CD4-positive, alpha-beta T cell treated with Interferon alpha-2 for 1 hour (primary cell): ENCODE data around the gene COPS7B.
A peak's percentile ranks its signal among the peaks of the same experiment; 100 is the strongest.
"Not testable (repeated sequence)": the region's sequence is repeated elsewhere in the genome, so short reads cannot be mapped to it uniquely, and the experiment has no call there.

ENCODE experiments used
- DNase-seq, 2 donors: peaks; one replicate each; pipeline ENCODE4 v3.0.0-alpha.2; 2020 to 2022

The COPS7B gene

DNA sequence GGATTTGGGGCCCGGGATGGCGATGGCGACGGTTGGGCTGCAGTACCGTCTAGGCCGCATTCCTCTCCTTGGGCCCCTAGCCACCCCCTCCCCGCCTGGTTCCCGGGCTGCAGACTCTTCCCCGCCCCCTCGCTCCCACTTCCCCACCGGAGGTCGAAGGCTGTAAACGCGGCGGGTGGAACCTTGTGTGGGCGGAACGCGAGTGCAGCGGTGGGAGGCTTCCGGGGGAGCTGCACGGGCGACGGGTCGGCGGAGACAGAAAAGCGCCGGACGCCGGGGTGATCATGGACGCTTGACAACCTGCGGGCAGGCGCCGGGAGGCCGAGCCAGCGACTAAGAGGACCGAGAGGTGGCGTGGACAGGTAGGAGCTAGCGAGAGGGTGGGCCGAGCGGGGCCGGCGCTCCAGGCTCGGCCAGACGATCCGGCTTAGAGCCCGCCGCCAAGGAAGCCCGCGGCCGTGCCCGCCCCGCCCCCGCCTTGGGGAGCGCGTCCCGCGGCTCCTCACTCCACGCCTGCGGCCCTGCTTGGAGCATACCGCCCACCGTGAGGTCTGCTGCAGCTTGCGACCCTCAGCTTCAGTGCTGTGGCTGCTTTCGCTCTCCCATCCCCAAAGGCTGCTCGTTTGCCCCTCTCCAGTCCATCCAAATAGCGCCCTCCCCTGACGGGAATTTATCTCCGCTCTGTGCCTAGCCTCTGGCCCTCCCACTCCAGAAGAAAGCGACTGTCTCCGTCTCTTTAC lies at the start of gene COPS7B:
Gene COPS7B (plus strand): TSS at position 269 of the 740 bp plus-strand sequence. CDS start 2,126 bp downstream, outside the sequence.
- DNase-seq, result peak; percentile 68 to 85

DNA sequence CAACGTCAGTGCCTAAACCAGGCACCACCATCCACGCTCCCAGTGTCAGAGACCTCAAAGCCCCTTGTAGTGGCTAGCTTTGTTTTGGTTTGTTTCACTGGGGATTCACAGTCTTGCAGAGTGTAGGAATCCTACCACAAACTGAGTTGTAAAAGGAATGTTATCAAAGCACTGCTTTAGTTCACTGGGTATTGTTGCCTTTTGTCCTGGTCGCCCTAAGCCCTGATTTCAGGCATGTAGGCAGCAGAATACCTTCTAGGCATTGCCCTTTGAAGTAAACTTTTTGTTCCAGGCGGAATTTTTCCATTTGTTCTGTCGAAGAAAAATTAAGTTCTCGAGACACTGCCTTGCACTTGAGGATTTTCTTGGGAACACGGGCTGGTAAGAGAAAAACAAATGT lies 48.5 kb upstream of the COPS7B start:
- DNase-seq, result no peak

DNA sequence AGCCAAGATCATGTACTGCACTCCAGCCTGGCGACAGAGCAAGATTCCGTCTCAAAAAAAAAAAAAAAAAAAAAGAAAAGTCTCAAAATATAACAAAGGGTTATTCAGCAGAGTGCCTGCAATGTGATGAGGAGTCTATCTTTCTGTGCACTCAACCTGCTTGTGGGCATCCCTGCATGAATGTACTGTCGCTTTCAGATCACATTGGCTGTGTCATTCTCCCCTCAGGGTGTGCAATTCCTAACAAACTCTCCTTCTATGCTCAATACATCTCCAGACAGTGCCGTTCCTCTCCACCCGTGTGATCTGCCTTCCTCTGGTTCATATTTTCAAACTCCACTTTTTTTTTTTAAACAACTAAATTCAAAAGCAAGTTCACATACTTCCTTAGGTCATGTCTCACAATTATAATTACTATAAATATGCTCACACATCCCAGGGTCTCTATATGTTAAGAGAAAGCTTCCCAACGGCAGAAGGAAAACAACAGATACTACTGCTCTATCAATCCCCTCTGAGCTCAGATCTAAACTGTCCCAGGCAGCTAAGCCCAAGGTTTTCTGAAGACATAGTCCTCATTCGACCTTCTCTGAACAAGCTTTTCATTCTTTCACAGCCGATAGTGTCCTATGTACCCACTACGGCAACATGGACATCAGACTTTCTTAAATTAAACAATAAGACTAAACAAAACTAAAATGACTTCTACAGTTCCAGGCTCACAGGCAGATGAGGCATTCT lies 42.7 kb upstream of the COPS7B start:
- DNase-seq, result no peak

DNA sequence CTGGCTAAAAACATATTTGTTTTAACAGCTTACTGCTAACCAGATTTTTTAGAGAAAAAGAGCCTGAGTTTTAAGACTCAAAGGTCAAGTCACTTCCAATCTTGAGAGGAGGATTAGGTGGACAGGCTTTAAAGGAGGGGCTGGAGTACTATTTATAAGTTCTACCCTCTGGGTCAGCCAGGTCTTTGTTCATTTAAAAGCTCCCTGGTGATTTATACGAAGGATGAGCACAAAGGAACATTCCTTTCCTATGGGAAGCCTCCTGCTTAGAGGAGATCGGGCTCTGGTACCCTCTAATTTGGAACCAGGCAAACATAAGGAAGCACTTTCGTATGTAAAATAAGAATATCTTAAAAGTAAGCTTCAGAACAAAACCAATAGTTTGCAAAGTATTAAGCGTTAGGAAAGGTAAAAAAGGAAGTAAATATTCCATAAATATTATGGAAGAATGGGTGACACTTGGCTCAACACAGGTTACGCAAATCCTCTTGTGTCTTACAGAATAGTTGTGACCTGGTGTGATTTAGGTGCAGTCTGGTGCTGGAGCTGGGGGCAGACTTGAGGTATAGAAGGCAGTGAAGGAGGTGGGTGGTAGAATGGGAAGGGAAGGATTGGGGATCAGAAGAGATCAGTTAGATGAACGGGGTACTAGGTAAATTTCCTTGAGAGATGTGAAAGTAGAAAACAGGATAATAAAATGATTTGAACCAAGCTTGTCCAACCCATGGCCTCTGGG lies 40.8 kb upstream of the COPS7B start:
- DNase-seq, result no peak

DNA sequence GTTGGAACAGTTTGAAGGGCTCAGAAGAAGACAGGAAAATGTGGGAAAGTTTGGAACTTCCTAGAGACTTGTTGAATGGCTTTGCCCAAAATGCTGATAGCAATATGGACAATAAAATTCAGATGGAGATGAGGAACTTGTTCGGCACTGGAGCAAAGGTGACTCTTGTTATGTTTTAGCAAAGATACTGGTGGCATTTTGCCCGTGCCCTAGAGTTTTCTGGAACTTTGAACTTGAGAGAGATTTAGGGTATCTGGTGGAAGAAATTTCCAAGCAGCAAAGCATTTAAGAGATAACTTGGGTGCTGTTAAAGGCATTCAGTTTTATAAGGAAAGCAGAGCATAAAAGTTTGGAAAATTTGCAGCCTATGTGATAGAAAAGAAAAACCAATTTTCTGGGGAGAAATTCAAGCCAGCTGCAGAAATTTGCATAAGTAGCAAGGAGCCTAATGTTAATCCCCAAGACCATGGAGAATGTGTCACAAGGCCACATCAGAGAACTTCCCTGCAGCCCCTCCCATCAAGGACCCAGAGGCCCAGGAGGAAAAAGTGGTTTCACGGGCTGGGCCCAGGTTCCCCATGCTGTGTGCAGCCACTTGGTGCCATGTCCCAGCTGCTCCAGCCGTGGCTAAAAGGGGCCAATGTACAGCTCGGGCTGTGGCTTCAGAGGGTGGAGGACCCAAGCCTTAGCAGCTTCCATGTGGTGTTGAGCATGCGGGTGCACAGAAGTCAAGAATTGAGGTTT lies 37.9 kb upstream of the COPS7B start:
- not testable (repeated sequence) for DNase-seq

DNA sequence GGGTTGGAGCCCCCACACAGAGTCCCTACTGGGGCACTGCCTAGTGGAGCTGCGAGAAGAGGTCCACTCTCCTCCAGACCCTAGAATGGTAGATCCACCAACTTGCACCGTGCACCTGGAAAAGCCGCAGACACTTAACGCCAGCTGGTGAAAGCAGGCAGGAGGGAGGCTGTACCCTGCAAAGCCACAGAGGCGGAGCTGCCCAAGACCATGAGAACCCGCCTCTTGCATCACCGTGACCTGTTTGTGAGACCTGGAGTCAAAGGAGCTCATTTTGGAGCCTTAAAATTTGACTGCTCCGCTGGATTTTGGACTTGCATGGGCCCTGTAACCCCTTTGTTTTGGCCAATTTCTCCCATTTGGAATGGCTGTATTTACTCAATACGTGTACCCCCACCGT lies 37.2 kb upstream of the COPS7B start:
- DNase-seq, result not testable (repeated sequence)

DNA sequence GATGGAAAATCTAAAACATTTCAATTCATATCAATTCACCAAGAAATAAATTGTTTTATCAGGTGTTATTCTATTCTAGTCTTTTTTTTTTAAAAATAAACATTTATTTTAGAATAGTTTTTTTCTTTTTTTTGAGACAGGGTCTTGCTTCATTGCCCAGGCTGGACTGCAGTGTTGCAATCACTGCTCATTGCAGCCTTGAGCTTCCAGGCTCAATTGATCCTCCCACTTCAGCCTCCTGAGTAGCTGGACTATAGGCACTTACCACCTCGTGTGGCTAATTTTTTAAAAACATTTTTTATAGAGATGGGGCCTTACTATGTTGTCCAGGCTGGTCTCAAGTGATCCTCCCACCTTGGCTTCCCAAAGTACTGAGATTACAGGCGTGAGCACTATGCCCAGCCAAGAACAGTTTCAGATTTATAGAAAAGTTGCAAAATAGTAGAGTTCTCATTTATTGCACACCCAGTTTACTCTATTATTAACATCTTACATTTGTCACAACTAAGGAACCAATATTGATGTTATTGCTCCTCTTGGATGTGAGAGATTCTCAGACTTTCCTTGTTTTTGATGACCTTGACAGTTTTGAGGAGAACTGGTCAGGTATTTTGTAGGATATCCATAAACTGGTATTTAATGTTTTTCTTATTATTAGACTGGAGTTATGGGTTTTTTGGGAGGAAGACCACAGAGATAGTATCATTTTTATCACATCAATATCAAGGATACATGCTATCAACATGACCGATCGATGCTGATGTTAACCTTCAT lies 35.0 kb upstream of the COPS7B start:
- no peak for DNase-seq

DNA sequence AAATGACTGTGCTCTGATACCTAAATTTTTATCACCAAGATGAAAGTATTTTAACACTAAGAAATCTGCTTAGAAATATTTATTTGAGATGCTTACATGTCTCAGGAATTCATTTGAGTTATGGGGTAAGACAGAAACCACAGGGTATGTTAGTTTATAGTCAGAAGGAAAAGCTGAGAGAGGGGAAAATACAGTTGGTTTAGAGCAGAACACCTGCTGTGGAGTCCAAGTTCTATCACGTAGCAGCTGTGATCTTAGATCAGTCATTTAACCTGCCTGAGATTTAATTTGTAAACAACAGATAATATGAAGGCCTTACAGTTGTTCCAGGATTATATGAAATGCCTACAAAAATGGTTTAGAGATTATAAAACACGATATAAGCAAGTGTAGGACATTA lies 34.2 kb upstream of the COPS7B start:
- no peak for DNase-seq

DNA sequence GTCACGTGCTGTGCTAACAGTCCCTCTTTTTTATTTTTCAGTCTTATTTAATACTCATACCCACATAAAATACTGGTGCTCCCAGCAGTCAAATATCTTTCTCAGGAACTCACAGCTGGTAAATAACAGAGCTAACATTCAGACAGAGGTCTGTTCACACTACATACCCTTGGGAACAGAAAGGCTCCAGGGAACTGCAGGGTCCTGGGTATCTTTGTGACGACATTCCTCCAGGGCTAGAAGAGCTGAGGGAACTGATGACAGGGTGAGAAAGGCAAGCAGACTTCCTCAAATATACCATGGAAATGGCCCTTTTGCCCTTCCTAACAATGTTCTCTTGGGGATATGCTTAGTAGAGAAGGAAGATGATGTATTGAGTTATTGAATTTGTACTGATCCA lies 24.5 kb upstream of the COPS7B start:
- no peak for DNase-seq

DNA sequence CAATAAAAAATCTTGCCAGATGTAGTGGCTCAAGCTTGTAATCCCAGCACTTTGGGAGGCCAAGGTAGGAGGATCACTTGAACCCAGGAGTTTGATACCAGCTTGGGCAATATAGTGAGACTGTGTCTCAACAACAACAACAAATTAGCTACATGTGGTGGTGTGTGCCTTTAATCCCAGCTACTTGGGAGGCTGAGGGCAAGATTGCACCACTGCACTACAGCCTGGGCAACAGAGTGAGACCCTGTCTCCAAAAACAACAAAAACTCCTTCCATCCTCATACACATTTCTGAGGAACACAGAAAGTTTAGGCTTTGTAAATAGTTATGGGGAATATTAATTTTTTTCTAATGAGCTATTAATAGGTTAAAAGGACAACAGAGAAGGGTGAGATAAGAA lies 22.1 kb upstream of the COPS7B start:
- DNase-seq, result no peak

DNA sequence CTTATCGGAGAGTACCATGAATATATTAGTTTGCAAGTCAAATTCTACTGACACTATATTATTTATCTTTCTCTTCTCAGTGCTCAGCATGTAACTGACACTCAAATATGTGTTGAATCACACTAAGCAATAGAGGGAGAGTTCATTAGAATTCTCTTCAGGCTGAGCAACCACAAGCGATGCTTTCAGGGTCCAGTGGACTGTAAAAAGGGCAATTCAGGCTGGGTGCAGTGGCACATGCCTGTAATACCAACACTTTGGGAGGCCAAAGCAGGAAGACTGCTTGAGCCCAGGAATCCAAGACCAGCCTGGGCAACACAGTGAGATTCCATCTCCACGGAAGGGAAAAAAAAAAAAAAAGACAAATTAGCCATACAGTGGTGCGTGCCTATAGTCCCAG lies 21.5 kb upstream of the COPS7B start:
- DNase-seq, result no peak

DNA sequence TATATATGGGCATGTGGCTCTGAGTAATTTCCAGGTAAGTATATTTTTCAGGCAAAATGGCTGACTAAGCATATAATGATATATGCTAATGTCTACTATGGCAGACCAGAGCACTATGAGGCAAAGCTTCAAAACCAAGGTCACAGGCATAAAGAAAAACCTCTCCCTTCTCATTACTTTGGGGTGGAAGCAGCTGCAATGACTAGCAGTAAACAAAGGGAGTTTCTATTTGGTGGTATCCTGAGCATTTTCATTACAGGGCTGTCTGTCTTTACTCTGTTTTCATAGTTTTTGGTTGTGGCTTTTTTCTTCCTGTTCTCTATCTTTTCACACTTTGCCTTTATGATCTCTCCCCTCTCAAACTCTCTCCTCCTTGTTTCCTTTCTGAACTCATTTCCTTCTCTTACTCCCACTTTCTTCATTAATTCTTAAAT lies 20.7 kb upstream of the COPS7B start:
- no peak for DNase-seq

DNA sequence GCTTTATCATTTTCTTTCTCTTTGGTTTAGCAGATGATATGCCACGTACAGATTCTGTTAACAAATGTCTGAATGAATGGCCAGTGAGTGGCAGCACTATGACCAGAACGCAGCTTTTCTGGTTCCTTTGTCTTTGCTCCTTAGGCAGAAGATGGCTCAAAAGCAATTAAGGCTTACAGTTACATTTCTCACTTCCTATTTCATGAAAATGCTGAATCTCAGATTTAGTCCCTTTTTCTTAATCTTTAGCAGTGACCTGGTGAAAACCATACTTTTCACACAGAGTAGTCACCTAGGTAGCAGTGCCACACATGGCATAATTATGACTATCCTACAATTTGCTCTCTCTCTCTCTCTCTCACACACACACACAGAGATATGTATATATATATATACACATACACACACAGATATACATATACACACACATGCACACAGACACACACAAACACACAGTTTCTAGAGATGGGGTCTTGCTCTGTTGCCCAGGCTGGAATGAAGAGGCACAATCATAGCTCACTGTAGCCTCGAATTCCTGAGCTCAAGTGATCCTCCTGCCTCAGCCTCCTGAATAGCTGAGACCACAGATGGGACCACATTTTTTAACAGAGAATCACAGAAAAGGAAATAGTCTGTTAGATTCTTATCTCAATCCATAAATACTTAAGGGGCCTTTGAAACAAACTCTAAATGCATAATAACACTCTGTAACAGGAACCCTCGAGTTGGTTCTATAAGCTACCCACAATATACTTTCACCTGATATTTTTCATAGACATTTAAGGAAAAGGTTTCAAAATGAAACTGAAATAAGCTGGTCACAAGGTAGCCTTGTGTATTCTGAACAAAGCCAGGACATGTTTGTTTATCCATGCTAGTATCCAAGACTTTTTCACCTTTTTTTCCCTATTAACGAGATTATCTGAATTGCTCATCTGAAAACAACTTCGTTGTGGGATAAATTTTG lies 16.8 kb upstream of the COPS7B start:
- no peak for DNase-seq

DNA sequence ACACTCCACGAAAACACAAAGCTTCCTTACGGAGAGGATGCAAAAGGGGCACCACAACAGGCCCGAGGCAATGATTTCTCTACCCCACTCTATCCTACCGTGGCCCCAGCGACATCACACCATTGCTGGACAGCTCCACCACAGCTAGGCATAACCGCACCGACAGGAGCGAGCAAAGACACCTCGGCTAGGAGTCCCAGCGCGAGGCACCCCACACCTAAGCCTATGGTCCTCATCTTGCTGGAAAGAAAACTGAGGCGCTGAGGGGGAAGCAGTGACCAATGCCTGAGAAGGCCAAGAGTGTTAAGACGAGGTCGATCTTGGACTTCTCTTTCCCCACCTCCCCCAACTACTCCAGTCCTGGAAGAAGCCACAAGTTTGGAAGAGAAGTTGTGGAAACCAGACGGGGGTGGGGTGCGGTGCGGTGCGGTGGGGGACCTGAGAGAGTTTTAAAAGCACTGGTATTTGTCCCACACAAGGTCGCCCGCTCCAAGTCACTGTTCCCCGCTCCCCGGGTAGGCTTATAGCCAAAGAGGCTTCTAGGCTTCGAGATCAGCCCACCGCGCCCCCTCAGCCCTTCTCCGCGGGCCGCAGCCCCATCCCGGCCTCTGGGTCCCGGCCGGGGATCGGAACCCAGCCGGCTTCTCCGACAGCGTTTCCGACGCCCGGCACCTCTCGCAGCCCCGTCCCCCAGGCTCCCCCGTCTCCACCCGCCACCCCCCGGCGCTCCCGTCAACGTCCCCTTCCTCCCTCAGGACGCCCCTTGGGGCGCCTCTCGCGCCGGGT lies 5.9 kb upstream of the COPS7B start:
- DNase-seq, result no peak

DNA sequence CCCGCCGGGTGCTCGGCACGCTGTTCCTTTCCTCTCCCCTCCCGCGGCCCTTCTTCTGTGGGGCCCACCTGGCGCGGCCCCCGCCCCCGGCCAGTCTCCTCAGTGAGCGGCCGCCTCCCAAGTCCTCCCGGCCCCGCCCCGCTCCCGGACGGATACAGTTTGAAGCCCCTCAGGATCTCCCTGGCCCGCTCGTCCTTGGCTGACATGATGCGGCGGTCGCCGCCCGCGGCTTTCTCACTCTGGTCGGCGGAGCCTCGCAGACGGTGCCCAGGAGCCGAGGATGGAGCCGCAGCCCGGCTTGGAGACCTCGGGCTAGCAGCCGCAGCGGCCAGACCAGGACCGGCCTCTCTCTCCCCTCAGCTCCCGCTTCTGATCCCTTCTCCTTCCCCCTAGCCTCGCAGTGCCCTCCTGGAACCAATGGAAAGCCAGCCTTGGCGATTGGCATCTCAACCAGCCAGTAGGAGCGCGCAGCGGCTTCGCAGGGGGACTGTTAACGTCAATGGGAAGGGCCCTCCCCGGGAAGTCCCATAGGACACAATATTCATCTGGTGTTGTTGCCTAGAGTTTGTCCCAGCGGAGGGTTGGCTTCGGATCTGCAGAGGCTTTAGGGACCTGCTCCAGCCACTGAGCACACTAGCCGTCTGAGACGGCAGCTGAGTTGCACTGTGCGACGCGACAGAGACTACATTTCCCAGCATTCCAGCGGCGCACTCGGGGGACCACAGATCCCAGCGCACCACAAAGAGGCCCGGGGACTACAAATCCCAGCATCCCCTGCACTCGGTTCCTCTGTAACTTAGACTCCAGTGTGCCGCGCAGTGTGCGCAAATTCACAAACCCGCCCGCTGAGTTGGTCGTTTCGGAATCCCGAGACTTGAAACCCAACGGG lies 5.1 kb upstream of the COPS7B start, which contains the start of gene PDE6D:
Gene PDE6D (minus strand): TSS at position 374 of the 889 bp plus-strand sequence. CDS start 168 bp downstream, at position 206.
- peak; percentile 92 to 97 for DNase-seq

DNA sequence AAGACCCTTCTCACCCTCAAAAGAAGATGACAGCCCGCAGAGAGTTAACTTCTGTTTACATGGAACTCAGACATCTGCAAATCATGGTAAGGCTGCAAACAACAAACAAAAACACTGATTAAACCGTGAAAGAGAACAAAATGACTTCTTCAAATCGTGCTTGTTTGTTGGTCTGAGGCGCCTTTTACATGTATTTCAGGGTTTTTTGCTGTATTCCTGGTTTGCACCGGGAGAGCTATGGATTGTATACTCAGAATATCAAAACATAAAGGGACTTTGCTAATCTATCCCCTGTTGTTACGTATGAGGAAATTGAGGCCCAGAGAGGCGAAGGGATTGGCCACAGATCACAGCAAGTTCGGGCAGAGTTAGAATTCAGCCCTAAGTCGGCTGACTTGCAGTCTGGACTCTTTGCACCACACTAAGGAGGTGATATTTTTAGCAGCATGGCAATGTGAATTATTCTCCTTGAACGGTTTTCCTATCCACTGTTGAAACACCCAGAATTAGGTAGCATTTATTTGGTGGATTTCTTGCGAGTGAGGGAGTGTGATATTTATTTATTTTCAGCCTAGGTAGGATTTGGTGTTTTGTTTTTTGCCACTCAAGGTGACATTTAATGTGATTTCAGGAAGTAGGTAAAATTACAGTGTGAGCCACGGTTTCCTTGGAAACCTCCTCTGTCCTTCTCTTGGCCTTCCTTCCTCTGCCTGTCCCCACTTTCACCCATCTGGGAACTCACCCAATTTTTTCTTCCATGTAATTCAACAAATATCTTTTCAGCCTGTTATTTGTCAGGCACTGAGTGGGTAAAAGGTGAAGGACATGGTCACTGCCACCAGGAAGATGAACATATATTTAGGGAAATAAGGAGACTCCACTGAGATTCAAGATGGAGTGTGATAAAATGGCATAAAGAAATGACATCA lies 4.2 kb upstream of the COPS7B start:
- DNase-seq, result peak; percentile 5 to 36

DNA sequence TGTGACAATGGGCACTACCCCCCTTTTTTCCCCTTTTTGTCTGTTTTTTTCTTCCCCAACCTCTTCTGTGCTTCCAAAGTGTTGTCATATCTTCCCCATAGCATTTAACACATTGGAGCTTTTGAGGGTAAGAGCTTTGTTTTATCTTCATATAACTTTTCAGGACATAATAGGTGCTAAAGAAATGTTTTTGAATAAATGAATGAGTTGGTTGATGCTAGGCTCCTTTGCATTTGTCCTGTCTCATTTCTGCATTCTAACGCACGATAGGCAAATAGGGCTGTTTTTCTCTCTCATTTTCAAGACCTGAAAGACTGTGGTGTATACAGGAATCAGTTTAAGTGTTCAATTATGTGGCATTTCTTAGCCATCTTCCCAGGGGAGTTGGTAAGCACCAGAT lies 832 bp upstream of the COPS7B start:
- DNase-seq, result no peak

DNA sequence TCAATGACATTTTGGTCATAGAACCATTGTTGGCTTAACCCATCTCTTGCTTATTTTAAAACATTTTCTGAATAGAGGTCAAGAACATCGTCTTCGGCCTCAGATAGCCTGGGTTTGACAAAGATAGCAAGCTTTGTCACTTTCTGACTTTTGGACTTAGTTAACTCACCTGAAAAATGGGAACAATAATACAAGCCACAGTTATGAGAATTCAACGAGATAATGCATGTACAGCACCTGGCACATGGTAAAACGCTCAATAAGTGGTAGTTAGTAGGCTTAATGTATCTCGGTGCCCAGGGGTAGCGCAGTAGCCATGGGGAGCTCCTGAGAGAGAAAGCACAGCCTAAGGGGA lies 446 bp upstream of the COPS7B start:
- no peak for DNase-seq
